ENCODE data around the gene SYNE2.

Gene SYNE2

GRCh38 chr14:64238631-64239030 is 385.8 kb downstream of the SYNE2 start:
- no peak for DNase-seq (ENCODE audit: low read depth in 1 of 2, low spot score in 1 of 2)

DNA sequence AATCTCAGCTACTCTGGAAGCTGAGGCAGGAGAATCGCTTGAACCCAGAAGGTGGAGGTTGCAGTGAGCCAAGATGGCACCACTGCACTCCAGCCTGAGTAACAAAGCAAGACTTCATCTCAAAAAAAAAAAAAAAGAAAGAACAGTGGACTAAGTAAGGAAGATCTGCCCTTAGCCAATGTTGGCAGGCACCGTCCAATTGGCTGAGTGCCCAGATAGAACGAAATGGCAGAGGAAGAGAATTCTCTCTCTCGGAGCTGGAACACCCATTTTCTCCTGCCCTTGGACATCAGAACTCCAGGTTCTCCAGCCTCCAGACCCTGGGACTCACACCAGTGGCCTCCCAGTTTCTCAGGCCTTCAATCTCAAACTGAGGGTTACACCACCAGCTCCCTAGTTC is 391.5 kb downstream of the SYNE2 start:
- no peak for DNase-seq (ENCODE audit: low read depth in 1 of 2, low spot score in 1 of 2)

DNA sequence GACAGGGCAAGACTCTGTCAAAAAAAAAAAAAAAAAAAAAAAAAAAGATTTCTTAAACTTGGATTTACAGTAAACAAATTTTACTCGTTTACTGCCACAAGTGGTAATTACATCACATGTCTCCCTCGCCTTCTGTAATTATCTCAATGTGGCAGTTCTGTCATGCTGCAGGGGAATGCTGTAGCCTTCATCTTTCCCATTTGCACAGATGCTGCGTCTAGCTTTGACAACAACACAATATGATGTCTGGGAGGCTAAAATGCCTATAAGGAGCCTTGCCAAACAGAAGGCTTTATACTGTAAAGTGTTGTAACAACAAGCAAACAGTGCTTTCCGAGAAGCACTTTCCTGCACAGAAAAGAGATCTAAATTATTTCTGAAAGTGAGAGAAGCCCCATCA is 392.7 kb downstream of the SYNE2 start:
- DNase-seq (ENCODE audit: low read depth in 1 of 2, low spot score in 1 of 2): no peak

DNA sequence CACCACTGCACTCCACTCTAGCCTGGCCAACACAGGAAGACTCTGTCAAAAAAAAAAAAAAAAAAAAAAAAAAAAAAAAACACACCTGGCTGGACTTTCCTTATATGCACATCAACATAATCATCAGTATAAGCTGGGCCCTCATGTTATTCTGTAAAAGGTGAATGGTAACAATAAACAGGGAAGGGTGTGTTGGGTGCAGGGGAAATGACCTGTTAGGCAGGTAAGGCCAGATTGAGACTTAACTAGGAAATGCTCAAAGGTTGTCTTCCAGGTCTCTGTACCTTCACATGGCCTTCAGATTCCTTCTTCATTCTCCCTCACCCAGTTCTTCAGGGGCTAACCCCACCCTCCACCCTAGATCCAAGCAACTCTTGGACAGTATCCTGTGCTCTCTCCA is 393.9 kb downstream of the SYNE2 start:
- DNase-seq (ENCODE audit: low read depth in 1 of 2, low spot score in 1 of 2): no peak

DNA sequence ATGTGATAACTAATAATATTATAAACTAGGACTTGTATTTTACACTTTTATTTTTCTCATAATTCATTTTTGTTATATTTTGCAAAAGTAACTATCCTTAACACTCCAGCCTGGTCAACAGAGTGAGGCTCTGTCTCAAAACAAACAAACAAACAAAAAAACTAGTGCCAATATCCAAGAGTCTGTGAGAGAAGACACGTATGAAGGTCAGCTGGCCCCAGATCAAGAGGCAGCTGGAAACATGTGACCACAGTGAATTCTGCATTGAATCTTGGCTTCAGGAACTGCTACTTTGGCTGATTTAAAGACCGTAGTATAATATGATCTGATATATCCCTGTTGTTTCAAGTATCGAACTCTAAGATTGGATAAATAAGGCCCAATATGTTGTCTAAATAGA is 394.4 kb downstream of the SYNE2 start:
- DNase-seq (ENCODE audit: low read depth in 1 of 2, low spot score in 1 of 2): no peak

DNA sequence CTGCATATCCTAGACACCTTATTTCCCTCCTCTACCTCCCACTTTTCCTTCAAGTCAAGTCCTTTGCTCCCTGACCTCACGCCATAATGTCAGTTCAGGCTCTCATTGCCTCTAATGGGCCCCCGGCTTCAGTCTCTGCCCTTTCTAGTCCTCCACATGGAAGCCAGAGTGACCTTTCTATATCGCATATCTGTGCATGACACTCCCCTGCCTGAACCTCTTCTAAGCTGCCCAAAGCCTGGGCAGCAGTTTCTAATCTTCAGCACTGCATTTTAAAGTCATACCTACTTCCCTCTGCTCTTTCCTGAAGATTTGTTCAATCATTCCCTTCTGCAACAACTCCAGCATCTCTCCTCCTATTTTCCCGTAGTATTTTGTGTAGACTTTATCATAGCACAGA is 395.9 kb downstream of the SYNE2 start:
- DNase-seq (ENCODE audit: low read depth in 1 of 2, low spot score in 1 of 2): no peak

DNA sequence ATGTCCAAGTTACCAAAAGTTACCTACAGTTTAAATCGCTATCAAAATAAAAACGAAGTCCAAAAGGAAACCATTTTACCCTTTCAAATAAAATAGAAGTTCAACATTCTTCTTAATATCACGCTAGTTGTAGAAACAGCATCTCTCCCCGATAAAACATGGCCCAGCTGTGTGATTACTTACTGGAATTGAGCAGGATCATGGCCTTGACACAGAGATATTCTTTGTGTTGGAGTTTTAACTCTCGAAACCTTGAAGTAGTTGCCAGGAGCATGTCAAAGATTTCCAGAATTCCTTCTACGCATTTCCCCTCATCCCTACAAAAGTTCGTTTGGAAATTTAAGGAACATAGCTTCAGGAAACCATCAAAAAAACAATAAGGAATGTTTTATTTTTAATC is 396.6 kb downstream of the SYNE2 start:
- DNase-seq (ENCODE audit: low read depth in 1 of 2, low spot score in 1 of 2): no peak

GRCh38 chr14:64253672-64254071 is 400.9 kb downstream of the SYNE2 start:
- no peak for DNase-seq (ENCODE audit: low read depth in 1 of 2, low spot score in 1 of 2)

GRCh38 chr14:64255756-64256155 is 403.0 kb downstream of the SYNE2 start:
- no peak for DNase-seq (ENCODE audit: low read depth in 1 of 2, low spot score in 1 of 2)

DNA sequence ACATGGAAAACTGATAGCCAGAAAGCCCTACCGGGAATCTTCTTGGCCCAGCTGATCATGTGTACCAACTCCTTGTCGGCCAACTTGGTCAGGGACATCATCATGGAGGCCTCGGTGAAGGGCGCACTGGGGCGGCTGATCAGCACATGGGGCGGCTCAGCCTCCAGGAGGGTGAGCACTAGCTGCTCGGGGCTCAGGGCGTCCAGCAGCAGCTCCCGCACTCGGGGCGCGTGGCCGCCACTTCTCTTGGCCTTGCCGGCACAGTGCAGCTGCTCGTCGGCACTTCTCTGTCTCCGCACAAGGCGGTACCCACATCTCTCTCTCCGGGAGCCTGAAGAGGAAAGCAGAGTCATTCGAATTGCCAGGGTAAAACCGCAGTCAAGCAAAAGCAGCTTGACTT is 407.6 kb downstream of the SYNE2 start:
- DNase-seq (ENCODE audit: low read depth in 1 of 2, low spot score in 1 of 2): no peak

GRCh38 chr14:64265222-64265621 is 412.4 kb downstream of the SYNE2 start:
- DNase-seq (ENCODE audit: low read depth in 1 of 2, low spot score in 1 of 2): no peak

DNA sequence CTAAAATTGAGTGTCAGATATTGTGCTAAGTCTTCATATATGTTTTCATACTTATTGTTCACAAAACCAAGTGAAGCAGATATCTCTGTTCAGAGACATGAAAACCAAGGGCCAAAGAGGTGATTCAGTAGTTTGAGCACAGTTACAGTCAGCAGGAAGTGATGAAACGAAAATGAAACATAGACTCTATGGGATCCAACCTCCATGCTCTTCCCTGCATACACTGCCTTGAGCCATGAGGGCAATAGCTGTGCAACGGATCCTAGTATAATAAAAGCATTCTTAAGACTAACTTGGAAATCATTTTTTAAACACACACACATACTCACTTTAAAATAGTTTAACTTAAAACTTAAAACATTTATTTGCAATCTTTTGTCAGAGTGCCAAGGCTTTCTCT is 413.4 kb downstream of the SYNE2 start:
- DNase-seq (ENCODE audit: low read depth in 1 of 2, low spot score in 1 of 2): no peak

GRCh38 chr14:64272019-64272418 is 419.2 kb downstream of the SYNE2 start:
- no peak for DNase-seq (ENCODE audit: low read depth in 1 of 2, low spot score in 1 of 2)

Data from stimulated activated CD4-positive, alpha-beta T cell treated with anti-CD3 and anti-CD28 coated beads, Interleukin-15, amount 100 ng/mL, for 1 hour (primary cell).